ENCODE measurements around the gene ARHGAP4. TPM values are rescaled to one million over a fixed set of nuclear protein-coding genes. Genes with fewer than 3 reads are reported as not detected.
A peak's percentile ranks its signal among the peaks of the same experiment; 100 is the strongest.

ARHGAP4 gene
- total and polyA plus RNA-seq, 10 of the 15 experiments (the other 5 are each of a cell fraction or from before 2014, with no cell fraction given): 0.71 to 120 (median 44.3) TPM

- TF ChIP-seq ZNF687 (IDR thresholded peaks at IDR 0.05) (peak; percentile 98), CTCF (IDR thresholded peaks at IDR 0.05 in 2 of 3, conservative IDR thresholded peaks at IDR 0.05 in 1 of 3; ENCODE audit: control insufficient read depth in 2 of 3, extremely low read depth in 1 of 3, insufficient read depth in 1 of 3, low read depth in 3 of 3, low read length in 3 of 3) (no peak), MYC (IDR thresholded peaks at IDR 0.05; ENCODE audit: insufficient read depth, insufficient read length, insufficient replicate concordance, low read length, severe bottlenecking) (no peak), NR2F1 (conservative IDR thresholded peaks at IDR 0.05) (peak; percentile 27; the same call in 1 of the 2 replicates), SPI1 (IDR thresholded peaks at IDR 0.05; ENCODE audit: borderline replicate concordance, insufficient read depth, low read depth, low read length) (peak; percentile 45; the same call in 1 of the 2 replicates), RAD51 (IDR thresholded peaks at IDR 0.05) (no peak), ZNF622 (IDR thresholded peaks at IDR 0.05) (no peak), SRF (IDR thresholded peaks at IDR 0.05; ENCODE audit: low read depth in 2 of 2, low read length in 2 of 2) (no peak), ASH2L (IDR thresholded peaks at IDR 0.05; ENCODE audit: borderline replicate concordance, low read depth) (0 out of 2 replicates have a peak, but pooled peaks have one; percentile 28), E4F1 (IDR thresholded peaks at IDR 0.05; ENCODE audit: borderline replicate concordance, partially characterized antibody) (no peak), ATF2 (IDR thresholded peaks at IDR 0.05; ENCODE audit: low read length) (no peak), USF2 (IDR thresholded peaks at IDR 0.05; ENCODE audit: borderline replicate concordance, low read depth, low read length) (no peak)
Observed at GRCh38 chrX:153971450-153972367, 45.6 kb upstream of the ARHGAP4 start, which contains the start of gene HCFC1 (continued).

Data from GM12878 (cell line).